K562 (cell line): ENCODE measurements around the gene EDDM13. TPM values are rescaled to one million over a fixed set of nuclear protein-coding genes. Genes with fewer than 3 reads are reported as not detected.
A peak's percentile ranks its signal among the peaks of the same experiment; 100 is the strongest.

ENCODE experiments used
- ARID4B ChIP-seq: sonication (generic); formaldehyde crosslinking; IDR thresholded peaks from 2 replicates; pipeline ENCODE4 v1.8.0; 2022; ENCODE audit warnings: mild to moderate bottlenecking, missing genetic modification reagents
- CREB3L1 ChIP-seq: fragments of 450-650 bp; IDR thresholded peaks from 2 replicates; pipeline ENCODE4 v1.6.1; 2014; ENCODE audit warnings: low read depth, mild to moderate bottlenecking, moderate library complexity, borderline replicate concordance
- CSDE1 ChIP-seq, 2 experiments: fragments of 450-650 bp; IDR thresholded peaks; 2 replicates each; pipeline ENCODE4 v1.6.1; 2016; ENCODE audit warnings: mild to moderate bottlenecking in 1 of 2
- DIDO1 ChIP-seq: fragments of 450-650 bp; IDR thresholded peaks from 2 replicates; pipeline ENCODE4 v1.6.1; 2016; ENCODE audit warnings: low read depth, missing biosample characterization, missing genetic modification characterization
- EHMT2 ChIP-seq: fragments of 450-650 bp; IDR thresholded peaks from 2 replicates; pipeline ENCODE4 v1.6.1; 2018; ENCODE audit warnings: antibody characterized with exemption
- ETV1 ChIP-seq: fragments of 450-650 bp; conservative IDR thresholded peaks from 2 replicates; pipeline ENCODE4 v1.6.1; 2016; ENCODE audit warnings: missing genetic modification characterization, control low read depth, low read depth, missing compliant biosample characterization
- GTF2E2 ChIP-seq: fragments of 200-800 bp; sonication (Bioruptor generic); IDR thresholded peaks from 2 replicates; pipeline ENCODE4 v1.6.1; 2016; ENCODE audit warnings: missing genetic modification characterization, missing compliant biosample characterization
- HDGF ChIP-seq: fragments of 450-650 bp; IDR thresholded peaks from 2 replicates; pipeline ENCODE4 v1.6.1; 2016
- NCOA1 ChIP-seq: fragments of 450-650 bp; IDR thresholded peaks from 2 replicates; pipeline ENCODE4 v1.6.1; 2016; ENCODE audit warnings: low read depth
- SMAD4 ChIP-seq: fragments of 250-450 bp; sonication (Bioruptor Pico); conservative IDR thresholded peaks from 2 replicates; pipeline ENCODE4 v1.8.0; 2021; ENCODE audit warnings: inconsistent platforms, mild to moderate bottlenecking, moderate library complexity
- SMARCE1 ChIP-seq: fragments of 450-650 bp; IDR thresholded peaks from 2 replicates; pipeline ENCODE4 v1.7.1; 2016; ENCODE audit warnings: mild to moderate bottlenecking
- TAF1 ChIP-seq: IDR thresholded peaks from 2 replicates; pipeline ENCODE4 v1.6.1; 2011; ENCODE audit warnings: mild to moderate bottlenecking, low read length, moderate library complexity; ENCODE audit not compliant: insufficient read depth, control insufficient read depth, severe bottlenecking; ENCODE audit errors: extremely low read depth
- THRB ChIP-seq: fragments of 450-650 bp; formaldehyde crosslinking; conservative IDR thresholded peaks from 2 replicates; pipeline ENCODE4 v1.4.0; 2022; ENCODE audit warnings: mild to moderate bottlenecking, missing genetic modification characterization
- ZNF395 ChIP-seq: fragments of 200-800 bp; sonication (Bioruptor generic); IDR thresholded peaks from 2 replicates; pipeline ENCODE4 v1.6.1; 2017; ENCODE audit warnings: missing genetic modification characterization, missing compliant biosample characterization
- polyA plus RNA-seq, 8 experiments: library from polyadenylated mRNA; depleted of rRNA in 4 of 8; stranded (reverse) in 5 of 8; unstranded in 3 of 8; fragments of >200 nt; fragmentation: Nextera tagmentation in 2 of 8; fragmentation: Illumina TruSeq in 1 of 8; extraction: Ambion mirVana in 2 of 8; extraction: Trizol in 1 of 8; gene quantifications; 2 replicates each; pipeline versions ENCODE4 v1.2.1 to v1.2.3, GENCODE V29; 2011 to 2014; ENCODE audit warnings: inconsistent platforms in 1 of 8, missing spikeins in 1 of 8
- total RNA-seq, 7 experiments: library from RNA; depleted of rRNA in 6 of 7; stranded (reverse); fragments of >200 nt in 6 of 7; fragmentation: Illumina TruSeq in 2 of 7; extraction: Trizol in 2 of 7; gene quantifications; 2 replicates each; pipeline versions ENCODE4 v1.2.1 to v1.2.3, GENCODE V29; 2011 to 2021; ENCODE audit warnings: low replicate concordance in 1 of 7

EDDM13 gene
- total and polyA plus RNA-seq, 9 of the 15 experiments (the other 6 are each of a cell fraction or from before 2014, with no cell fraction given), result 2.0 to 7.7 (median 4.1) TPM

- TF ChIP-seq THRB (CRISPR knock-in tag), result 0 out of 2 replicates have a peak, but pooled peaks have one; percentile 9
- TF ChIP-seq SMAD4 (CRISPR knock-in tag), result no peak; the same call in 1 of the 2 replicates
- no peak; the same call in 1 of the 2 replicates for TF ChIP-seq NCOA1
- no peak for TF ChIP-seq HDGF
- TF ChIP-seq ZNF395 (CRISPR knock-in tag), result 0 out of 2 replicates have a peak, but pooled peaks have one; percentile 61
- TF ChIP-seq ETV1 (tag), result peak; percentile 77
- peak; percentile 97 for TF ChIP-seq CREB3L1
- TF ChIP-seq EHMT2, result peak; percentile 15; the same call in 1 of the 2 replicates
- peak; percentile 40; the same call in 1 of the 2 replicates for TF ChIP-seq SMARCE1
- peak in 1 of 2 experiments; percentile 96; a peak in 2 of 4 replicates for TF ChIP-seq CSDE1 (IDR thresholded peaks at IDR 0.05)
- TF ChIP-seq GTF2E2 (tag), result no peak
- TF ChIP-seq TAF1, result peak; percentile 48
- peak; percentile 45; the same call in 1 of the 2 replicates for TF ChIP-seq ARID4B (CRISPR knock-in tag)
- TF ChIP-seq DIDO1 (tag), result peak; percentile 31
Observed at GRCh38 chr19:56314381-56315076, 42.0 kb downstream of the EDDM13 start, which contains the start of gene ZSCAN5A (continued).
